OCI-LY7 (cell line): Measurements from ENCODE around the gene CASZ1. TPM values are rescaled to one million over a fixed set of nuclear protein-coding genes. Genes with fewer than 3 reads are reported as not detected.

Source experiments
- BruUV-seq: library from RNA; stranded (reverse); fragments of 400-500 nt; replicated peaks from 2 replicates; lab custom pipeline; 2021; lab: Mats Ljungman, UMichigan
- CTCF ChIA-PET: fragments of 300-600 bp; sonication (Branson Sonifier 250); formaldehyde crosslinking; loops from one replicate; lab custom pipeline; 2022; ENCODE audit warnings: antibody characterized with exemption; ENCODE audit not compliant: unreplicated experiment; lab: Charles Lee
- POLR2A ChIA-PET: fragments of 300-600 bp; sonication (Branson Sonifier 250); formaldehyde crosslinking; loops from one replicate; lab custom pipeline; 2022; ENCODE audit warnings: antibody characterized with exemption; lab: Charles Lee
- DNase-seq: peaks from one replicate; pipeline ENCODE4 v3.0.0-alpha.2; 2015; ENCODE audit warnings: low spot score
- H2AFZ ChIP-seq: fragments of 200-600 bp; sonication (generic), shearing (Covaris generic); 2 replicates; pipeline ENCODE4 v1.6.1; 2014; ENCODE audit warnings: mild to moderate bottlenecking, antibody characterized with exemption, low read length, moderate library complexity
- H3K27ac ChIP-seq: fragments of 200-600 bp; sonication (generic); 2 replicates; pipeline ENCODE4 v1.5.1; 2014; ENCODE audit warnings: mixed run types, low read depth, mild to moderate bottlenecking, moderate library complexity, low read length, inconsistent platforms; ENCODE audit not compliant: poor library complexity, severe bottlenecking
- H3K36me3 ChIP-seq: fragments of 200-600 bp; sonication (generic); 2 replicates; pipeline ENCODE4 v1.6.1; 2014; ENCODE audit warnings: mild to moderate bottlenecking, antibody characterized with exemption, low read length, moderate library complexity, mixed read lengths; ENCODE audit not compliant: insufficient read depth
- H3K4me1 ChIP-seq: fragments of 200-600 bp; sonication (generic); 2 replicates; pipeline ENCODE4 v1.5.1; 2014; ENCODE audit warnings: mild to moderate bottlenecking, low read length; ENCODE audit not compliant: insufficient read depth, poor library complexity, severe bottlenecking
- H3K4me2 ChIP-seq: fragments of 200-600 bp; sonication (generic); 2 replicates; pipeline ENCODE4 v1.6.1; 2014; ENCODE audit warnings: mild to moderate bottlenecking, low read length
- H3K4me3 ChIP-seq: fragments of 200-600 bp; sonication (generic); 2 replicates; pipeline ENCODE4 v1.5.1; 2014; ENCODE audit warnings: mild to moderate bottlenecking, low read depth, low read length; ENCODE audit not compliant: poor library complexity, severe bottlenecking
- H3K79me2 ChIP-seq: fragments of 200-600 bp; sonication (generic); 2 replicates; pipeline ENCODE4 v1.6.1; 2016; ENCODE audit warnings: low read depth, mild to moderate bottlenecking, low read length, moderate library complexity, mixed read lengths; ENCODE audit not compliant: insufficient read depth
- H3K9me2 ChIP-seq: fragments of 200-600 bp; sonication (generic); 2 replicates; pipeline ENCODE4 v1.6.1; 2016; ENCODE audit warnings: mild to moderate bottlenecking, low read length, mixed read lengths; ENCODE audit not compliant: insufficient read depth
- H3K9me3 ChIP-seq: fragments of 200-600 bp; sonication (generic); 2 replicates; pipeline ENCODE4 v1.6.1; 2014; ENCODE audit warnings: mild to moderate bottlenecking, mixed run types, low read length, mixed read lengths
- H4K20me1 ChIP-seq: fragments of 200-600 bp; sonication (generic); 2 replicates; pipeline ENCODE4 v1.6.1; 2014; ENCODE audit warnings: mild to moderate bottlenecking, antibody characterized with exemption, low read length, moderate library complexity, mixed read lengths; ENCODE audit not compliant: insufficient read depth
- EZH2phosphoT487 ChIP-seq: fragments of 200-600 bp; sonication (generic); IDR thresholded peaks from 2 replicates; pipeline ENCODE4 v1.6.1; 2018; ENCODE audit warnings: low read depth, borderline replicate concordance, mild to moderate bottlenecking, mixed run types, antibody characterized with exemption, low read length, moderate library complexity, mixed read lengths
- intact Hi-C: fragments of 100-400 bp; cut with micrococcal nuclease; formaldehyde crosslinking; loops from one replicate; pipeline ENCODE4 v1.10.0; 2022; ENCODE audit not compliant: unreplicated experiment
- total RNA-seq, 2 experiments: library from RNA; depleted of rRNA in 1 of 2; stranded (reverse); fragments of >200 nt in 1 of 2; shearing (Covaris generic) in 1 of 2; gene quantifications; 2 replicates each; pipeline ENCODE4 v1.2.3, GENCODE V29; 2014 to 2022
- TF ChIP-seq, protein P1 (sequence below): fragments of 200-600 bp; sonication (generic); conservative IDR thresholded peaks from 2 replicates; pipeline ENCODE4 v1.5.1; 2014; ENCODE audit warnings: mild to moderate bottlenecking, antibody characterized with exemption, low read length, moderate library complexity, mixed read lengths

Gene CASZ1
- total RNA-seq, 2 experiments from 2014 or later, result 3.3 to 3.9 TPM

- POLR2A ChIA-PET, result no interaction called here
- no peak for TF ChIP-seq EZH2phosphoT487
- TF ChIP-seq, protein P1, sequence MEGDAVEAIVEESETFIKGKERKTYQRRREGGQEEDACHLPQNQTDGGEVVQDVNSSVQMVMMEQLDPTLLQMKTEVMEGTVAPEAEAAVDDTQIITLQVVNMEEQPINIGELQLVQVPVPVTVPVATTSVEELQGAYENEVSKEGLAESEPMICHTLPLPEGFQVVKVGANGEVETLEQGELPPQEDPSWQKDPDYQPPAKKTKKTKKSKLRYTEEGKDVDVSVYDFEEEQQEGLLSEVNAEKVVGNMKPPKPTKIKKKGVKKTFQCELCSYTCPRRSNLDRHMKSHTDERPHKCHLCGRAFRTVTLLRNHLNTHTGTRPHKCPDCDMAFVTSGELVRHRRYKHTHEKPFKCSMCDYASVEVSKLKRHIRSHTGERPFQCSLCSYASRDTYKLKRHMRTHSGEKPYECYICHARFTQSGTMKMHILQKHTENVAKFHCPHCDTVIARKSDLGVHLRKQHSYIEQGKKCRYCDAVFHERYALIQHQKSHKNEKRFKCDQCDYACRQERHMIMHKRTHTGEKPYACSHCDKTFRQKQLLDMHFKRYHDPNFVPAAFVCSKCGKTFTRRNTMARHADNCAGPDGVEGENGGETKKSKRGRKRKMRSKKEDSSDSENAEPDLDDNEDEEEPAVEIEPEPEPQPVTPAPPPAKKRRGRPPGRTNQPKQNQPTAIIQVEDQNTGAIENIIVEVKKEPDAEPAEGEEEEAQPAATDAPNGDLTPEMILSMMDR, result no peak
- peak; percentile 61 for DNase-seq
- peaks cover 9% of the 10 kb centered on the region for H3K4me1 ChIP-seq
- H3K79me2 ChIP-seq, result no peaks in the 10 kb centered on the region
- H2AFZ ChIP-seq, result peak overlapping the region; percentile 89
- H3K36me3 ChIP-seq, result no peaks in the 10 kb centered on the region
- intact Hi-C loops, result loop anchor here (2.0 to 5.0 kb wide), 2 partner anchors 173 to 196 kb away; no protein-coding TSS in a partner anchor
- peak overlapping the region; percentile 72 for H3K4me2 ChIP-seq
- H3K9me2 ChIP-seq, result no peaks in the 10 kb centered on the region
- no peak overlapping the region for H3K27ac ChIP-seq
- peak overlapping the region; percentile 75 for H3K4me3 ChIP-seq
- BruUV-seq, result no TSS peak
- no peaks in the 10 kb centered on the region for H4K20me1 ChIP-seq
- CTCF ChIA-PET, result no interaction called here
- no peaks in the 10 kb centered on the region for H3K9me3 ChIP-seq
Measured at GRCh38 chr1:10693497-10694273, 102.8 kb downstream of the CASZ1 start.

DNA sequence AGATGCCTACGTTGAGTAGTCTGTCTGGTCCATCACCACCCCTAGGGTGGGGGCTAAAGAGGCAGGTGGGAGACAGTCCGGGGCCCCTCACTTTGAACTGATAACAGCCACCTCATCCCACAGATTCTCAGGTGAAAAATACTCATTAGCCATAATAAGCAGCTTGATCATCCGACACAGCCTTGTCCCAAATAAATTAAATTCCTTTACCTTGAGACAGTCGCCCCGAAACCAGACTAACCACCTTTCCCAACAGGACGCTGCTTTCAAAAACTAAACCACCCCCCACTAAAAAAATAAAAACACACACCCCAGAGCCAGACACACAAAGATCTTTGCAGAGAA, 103.3 kb downstream of the CASZ1 start:
- H3K9me2 ChIP-seq, result no peaks in the 10 kb centered on the region
- intact Hi-C loops, result loop anchor here (2.0 to 5.0 kb wide), 2 partner anchors 174 to 196 kb away; no protein-coding TSS in a partner anchor
- no peak for DNase-seq
- H3K79me2 ChIP-seq, result no peaks in the 10 kb centered on the region
- H3K4me2 ChIP-seq, result peak overlapping the region; percentile 72
- ChIA-PET POLR2A (no interaction called here), CTCF (no interaction called here)
- H3K36me3 ChIP-seq, result no peaks in the 10 kb centered on the region
- H2AFZ ChIP-seq, result peak overlapping the region; percentile 89; the same call in 1 of the 2 replicates
- no peak for TF ChIP-seq EZH2phosphoT487
- TF ChIP-seq, protein P1, result no peak
- H3K4me1 ChIP-seq, result peaks cover 9% of the 10 kb centered on the region
- H3K27ac ChIP-seq, result no peak overlapping the region
- no peaks in the 10 kb centered on the region for H4K20me1 ChIP-seq
- peak overlapping the region; percentile 75 for H3K4me3 ChIP-seq
- no peaks in the 10 kb centered on the region for H3K9me3 ChIP-seq
- TSS peak; percentile 88 for BruUV-seq
